DND-41 (cell line): Measurements from ENCODE around the gene ZSCAN10.
A peak's percentile ranks its signal among the peaks of the same experiment; 100 is the strongest.

Experiments
- ATAC-seq: fragments of 200-7000 bp; cut with Tn5 transposase; 3 replicates; pipeline ENCODE4 v1.9.1; 2021; ENCODE audit warnings: low read depth; ENCODE audit not compliant: insufficient read depth
- DNase-seq: peaks from one replicate; pipeline ENCODE4 v3.0.0-alpha.2; 2020
- H2AFZ ChIP-seq: 2 replicates; pipeline ENCODE4 v1.6.0; 2012; ENCODE audit warnings: low read depth, low read length
- H3K27ac ChIP-seq: 2 replicates; pipeline ENCODE4 v1.5.1; 2012; ENCODE audit warnings: low read length, inconsistent platforms
- H3K27me3 ChIP-seq: fragments of 200-600 bp; sonication (generic); 2 replicates; pipeline ENCODE4 v1.6.0; 2012; ENCODE audit warnings: low read length, mild to moderate bottlenecking, inconsistent platforms; ENCODE audit not compliant: insufficient read depth, poor library complexity
- H3K36me3 ChIP-seq: 2 replicates; pipeline ENCODE4 v1.5.1; 2012; ENCODE audit warnings: low read length, inconsistent platforms; ENCODE audit not compliant: insufficient read depth
- H3K4me1 ChIP-seq: 2 replicates; pipeline ENCODE4 v1.5.1; 2012; ENCODE audit warnings: mild to moderate bottlenecking, low read length; ENCODE audit not compliant: insufficient read depth
- H3K4me2 ChIP-seq: 2 replicates; pipeline ENCODE4 v1.6.0; 2012; ENCODE audit warnings: mild to moderate bottlenecking, moderate library complexity, low read length, inconsistent platforms; ENCODE audit not compliant: insufficient read depth
- H3K4me3 ChIP-seq, 2 experiments: fragments of 200-600 bp in 1 of 2; shearing (Covaris generic) in 1 of 2; 2 replicates each; pipeline ENCODE4 v1.5.1; 2012 to 2016; ENCODE audit warnings: inconsistent platforms in 2 of 2, low read length in 2 of 2, mild to moderate bottlenecking in 2 of 2, low read depth in 1 of 2, moderate library complexity in 1 of 2
- H3K79me2 ChIP-seq: 2 replicates; pipeline ENCODE4 v1.6.0; 2012; ENCODE audit warnings: low read length, inconsistent platforms; ENCODE audit not compliant: insufficient read depth
- H3K9ac ChIP-seq: 2 replicates; pipeline ENCODE4 v1.6.0; 2012; ENCODE audit warnings: low read depth, mild to moderate bottlenecking, inconsistent platforms, low read length, moderate library complexity
- H3K9me3 ChIP-seq: 2 replicates; pipeline ENCODE4 v1.5.1; 2012; ENCODE audit warnings: low read length, moderate library complexity, mild to moderate bottlenecking, inconsistent platforms; ENCODE audit not compliant: insufficient read depth, severe bottlenecking
- H4K20me1 ChIP-seq: 2 replicates; pipeline ENCODE4 v1.6.0; 2012; ENCODE audit warnings: low read length; ENCODE audit not compliant: insufficient read depth
- CTCF ChIP-seq: IDR thresholded peaks from 2 replicates; pipeline ENCODE4 v1.5.1; 2012; ENCODE audit warnings: borderline replicate concordance, low read length, moderate library complexity, mild to moderate bottlenecking; ENCODE audit not compliant: poor library complexity, severe bottlenecking; ENCODE audit errors: extremely low read depth
- EZH2 ChIP-seq: IDR thresholded peaks from 3 replicates; pipeline ENCODE4 v1.6.1; 2012; ENCODE audit warnings: borderline replicate concordance, low read depth, mild to moderate bottlenecking, moderate library complexity, low read length, inconsistent platforms; ENCODE audit not compliant: severe bottlenecking

Gene ZSCAN10

GRCh38 chr16:3101018-3101840 is 2.1 kb upstream of the ZSCAN10 start:
- Histone ChIP-seq H3K4me3 (no peak overlapping the region), H3K27me3 (no peaks in the 10 kb centered on the region), H3K36me3 (no peaks in the 10 kb centered on the region), H3K79me2 (no peaks in the 10 kb centered on the region), H4K20me1 (no peaks in the 10 kb centered on the region), H3K4me1 (peaks cover 9% of the 10 kb centered on the region), H3K9ac (no peak overlapping the region), H2AFZ (no peak overlapping the region), H3K4me2 (no peak overlapping the region), H3K9me3 (no peaks in the 10 kb centered on the region), H3K27ac (no peak overlapping the region)
- DNase-seq (peak; percentile 24), ATAC-seq (no peak)
- no peak for TF ChIP-seq EZH2
- peak; percentile 71 for TF ChIP-seq CTCF

GRCh38 chr16:3099732-3100499 is 822 bp upstream of the ZSCAN10 start:
- no peaks in the 10 kb centered on the region for H4K20me1 ChIP-seq
- no peaks in the 10 kb centered on the region for H3K27me3 ChIP-seq
- ATAC-seq (peak; percentile 36; the same call in 1 of the 3 replicates), DNase-seq (peak; percentile 68)
- H3K9ac ChIP-seq: no peak overlapping the region
- no peak overlapping the region for H3K4me3 ChIP-seq
- no peaks in the 10 kb centered on the region for H3K36me3 ChIP-seq
- H3K4me2 ChIP-seq: no peak overlapping the region
- no peak overlapping the region for H3K27ac ChIP-seq
- no peaks in the 10 kb centered on the region for H3K79me2 ChIP-seq
- no peaks in the 10 kb centered on the region for H3K9me3 ChIP-seq
- H3K4me1 ChIP-seq: peaks cover 6% of the 10 kb centered on the region
- TF ChIP-seq EZH2 (no peak), CTCF (no peak)
- H2AFZ ChIP-seq: no peak overlapping the region

- H3K36me3 ChIP-seq: no peaks in the 10 kb centered on the region
- no peak overlapping the region for H3K4me2 ChIP-seq
- ATAC-seq (no peak), DNase-seq (no peak)
- no peaks in the 10 kb centered on the region for H3K79me2 ChIP-seq
- no peaks in the 10 kb centered on the region for H3K9me3 ChIP-seq
- no peak overlapping the region for H3K4me3 ChIP-seq
- H3K9ac ChIP-seq: no peak overlapping the region
- H4K20me1 ChIP-seq: no peaks in the 10 kb centered on the region
- TF ChIP-seq EZH2 (no peak), CTCF (no peak)
- H2AFZ ChIP-seq: no peak overlapping the region
- H3K4me1 ChIP-seq: peaks cover 6% of the 10 kb centered on the region
- H3K27ac ChIP-seq: no peak overlapping the region
- H3K27me3 ChIP-seq: no peaks in the 10 kb centered on the region
Measured at GRCh38 chr16:3099395-3099731, 269 bp upstream of the ZSCAN10 start.
